H1 (cell line): ENCODE results near the gene PXK. TPM values are rescaled to one million over a fixed set of nuclear protein-coding genes. Genes with fewer than 3 reads are reported as not detected.

Experiments used
- CBX5 ChIP-seq: fragments of 300-800, 300-1000 bp; sonication (generic); IDR thresholded peaks from 2 replicates; pipeline ENCODE4 v1.7.1; 2016; ENCODE audit warnings: antibody characterized with exemption, low read length, low read depth
- POU5F1 ChIP-seq: IDR thresholded peaks from 2 replicates; pipeline ENCODE4 v1.6.1; 2011; ENCODE audit warnings: low read depth, mild to moderate bottlenecking, low read length, moderate library complexity
- USF2 ChIP-seq: IDR thresholded peaks from 2 replicates; pipeline ENCODE4 v1.6.1; 2011; ENCODE audit warnings: low read length, improper control_type of control experiment
- polyA plus RNA-seq, 7 experiments: library from polyadenylated mRNA; depleted of rRNA in 3 of 7; stranded (reverse) in 5 of 7; unstranded in 2 of 7; fragments of >200 nt in 5 of 7; fragments of 200-250 nt in 2 of 7; gene quantifications; 1 replicate in 5 of 7; 2 replicates in 1 of 7; 4 replicates in 1 of 7; pipeline versions ENCODE4 v1.2.1 to v1.2.3, GENCODE V29; 2011 to 2013; ENCODE audit warnings: missing spikeins in 2 of 7, mixed read lengths in 2 of 7
- total RNA-seq: library from RNA; stranded (reverse); fragmentation: NEBNext Ultra II Directional; extraction: Animal tissue kit (Norgen Biotek cat#: 25700); gene quantifications from 2 replicates; pipeline ENCODE4 v1.2.1, GENCODE V29; 2021

Gene PXK
- total and polyA plus RNA-seq, 2 of the 8 experiments (the other 6 are each of a cell fraction or from before 2014, with no cell fraction given), result 3.5 to 7.1 TPM

- TF ChIP-seq POU5F1 (no peak), USF2 (no peak), CBX5 (no peak)
Observed at GRCh38 chr3:58377168-58377567, 44.5 kb downstream of the PXK start (continued).
